ENCODE measurements around the gene IRF5.

DNA sequence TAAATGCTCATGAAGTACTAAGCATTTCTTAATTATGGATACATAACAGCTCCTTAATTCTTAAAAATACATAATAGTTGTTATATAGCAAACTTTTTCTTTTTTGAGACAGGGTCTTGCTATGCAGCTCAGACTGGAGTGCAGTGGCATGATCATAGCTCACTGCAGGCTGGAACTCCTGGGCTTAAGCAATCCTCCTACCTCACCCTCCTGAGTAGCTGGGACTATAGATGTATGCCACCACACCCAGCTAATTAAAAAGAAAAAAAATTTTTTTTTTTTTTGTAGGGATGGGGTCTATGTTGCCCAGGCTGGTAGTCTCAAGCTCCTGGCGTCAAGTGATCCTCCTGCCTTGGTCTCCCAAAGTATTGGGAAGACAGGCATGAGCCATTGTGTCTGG, 30.9 kb downstream of the IRF5 start:
- TF ChIP-seq, protein P1, sequence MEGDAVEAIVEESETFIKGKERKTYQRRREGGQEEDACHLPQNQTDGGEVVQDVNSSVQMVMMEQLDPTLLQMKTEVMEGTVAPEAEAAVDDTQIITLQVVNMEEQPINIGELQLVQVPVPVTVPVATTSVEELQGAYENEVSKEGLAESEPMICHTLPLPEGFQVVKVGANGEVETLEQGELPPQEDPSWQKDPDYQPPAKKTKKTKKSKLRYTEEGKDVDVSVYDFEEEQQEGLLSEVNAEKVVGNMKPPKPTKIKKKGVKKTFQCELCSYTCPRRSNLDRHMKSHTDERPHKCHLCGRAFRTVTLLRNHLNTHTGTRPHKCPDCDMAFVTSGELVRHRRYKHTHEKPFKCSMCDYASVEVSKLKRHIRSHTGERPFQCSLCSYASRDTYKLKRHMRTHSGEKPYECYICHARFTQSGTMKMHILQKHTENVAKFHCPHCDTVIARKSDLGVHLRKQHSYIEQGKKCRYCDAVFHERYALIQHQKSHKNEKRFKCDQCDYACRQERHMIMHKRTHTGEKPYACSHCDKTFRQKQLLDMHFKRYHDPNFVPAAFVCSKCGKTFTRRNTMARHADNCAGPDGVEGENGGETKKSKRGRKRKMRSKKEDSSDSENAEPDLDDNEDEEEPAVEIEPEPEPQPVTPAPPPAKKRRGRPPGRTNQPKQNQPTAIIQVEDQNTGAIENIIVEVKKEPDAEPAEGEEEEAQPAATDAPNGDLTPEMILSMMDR (IDR thresholded peaks at IDR 0.05 in 8 of 11, conservative IDR thresholded peaks at IDR 0.05 in 3 of 11): no peak
- TF ChIP-seq POLR2AphosphoS5 (IDR thresholded peaks at IDR 0.05): no peak
- TF ChIP-seq POLR2A (IDR thresholded peaks at IDR 0.05): no peak

Data from spleen (tissue), 7 donors.